ENCODE measurements around the gene RNF157. TPM values are rescaled to one million over a fixed set of nuclear protein-coding genes. Genes with fewer than 3 reads are reported as not detected.

RNF157 gene
- total and polyA plus RNA-seq, 9 of the 15 experiments (the other 6 are each of a cell fraction or from before 2014, with no cell fraction given): 8.1 to 31.7 (median 20.8) TPM

DNA sequence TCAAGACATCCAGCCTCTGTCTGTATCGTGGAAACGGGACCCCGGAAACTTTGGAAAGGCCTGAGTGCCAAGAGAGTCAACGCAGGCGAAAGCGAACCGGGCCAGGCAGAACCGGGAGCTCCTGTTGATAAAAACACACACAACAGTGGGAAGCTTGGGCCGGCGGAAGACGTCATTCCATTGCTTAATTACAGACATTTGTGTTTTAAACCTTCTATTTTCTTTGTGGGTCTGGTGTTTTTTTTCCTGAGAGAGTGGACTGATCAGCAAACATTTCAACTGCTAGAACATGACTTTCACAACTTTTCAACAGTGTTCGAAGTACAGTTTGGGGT lies 878 bp upstream of the RNF157 start (continued):
- TF ChIP-seq ZNF282 (CRISPR knock-in tag; IDR thresholded peaks at IDR 0.05) (no peak), SP1 (CRISPR knock-in tag; IDR thresholded peaks at IDR 0.05) (0 out of 2 replicates have a peak, but pooled peaks have one; percentile 52), GABPA (tag; conservative IDR thresholded peaks at IDR 0.05; ENCODE audit: low read depth) (peak; percentile 37; the same call in 1 of the 2 replicates), LEF1 (IDR thresholded peaks at IDR 0.05) (0 out of 2 replicates have a peak, but pooled peaks have one; percentile 32), MIER1 (IDR thresholded peaks at IDR 0.05; ENCODE audit: low read depth) (no peak), ZNF316 (IDR thresholded peaks at IDR 0.05) (no peak), NFRKB (IDR thresholded peaks at IDR 0.05; ENCODE audit: low read depth) (peak; percentile 55; the same call in 1 of the 2 replicates), FOXK2 (conservative IDR thresholded peaks at IDR 0.05 in 1 of 2, IDR thresholded peaks at IDR 0.05 in 1 of 2; ENCODE audit: low read depth in 2 of 2) (no peak), ATF7 (IDR thresholded peaks at IDR 0.05) (peak; percentile 43; the same call in 1 of the 2 replicates), NFATC3 (IDR thresholded peaks at IDR 0.05) (0 out of 2 replicates have a peak, but pooled peaks have one; percentile 26), RBM34 (IDR thresholded peaks at IDR 0.05; ENCODE audit: borderline replicate concordance, insufficient read depth, low read length) (no peak), MEF2D (tag; conservative IDR thresholded peaks at IDR 0.05; ENCODE audit: low read depth) (no peak; the same call in 1 of the 2 replicates), SMARCE1 (IDR thresholded peaks at IDR 0.05) (peak; percentile 7; the same call in 1 of the 2 replicates), KDM2B (CRISPR knock-in tag; IDR thresholded peaks at IDR 0.05) (peak; percentile 1; the same call in 1 of the 2 replicates), ZNF717 (CRISPR knock-in tag; IDR thresholded peaks at IDR 0.05) (no peak), BRD4 (IDR thresholded peaks at IDR 0.05) (no peak), ZNF253 (CRISPR knock-in tag; conservative IDR thresholded peaks at IDR 0.05) (no peak), ZNF23 (CRISPR knock-in tag; IDR thresholded peaks at IDR 0.05) (no peak)
- TF ChIP-seq, protein P1, sequence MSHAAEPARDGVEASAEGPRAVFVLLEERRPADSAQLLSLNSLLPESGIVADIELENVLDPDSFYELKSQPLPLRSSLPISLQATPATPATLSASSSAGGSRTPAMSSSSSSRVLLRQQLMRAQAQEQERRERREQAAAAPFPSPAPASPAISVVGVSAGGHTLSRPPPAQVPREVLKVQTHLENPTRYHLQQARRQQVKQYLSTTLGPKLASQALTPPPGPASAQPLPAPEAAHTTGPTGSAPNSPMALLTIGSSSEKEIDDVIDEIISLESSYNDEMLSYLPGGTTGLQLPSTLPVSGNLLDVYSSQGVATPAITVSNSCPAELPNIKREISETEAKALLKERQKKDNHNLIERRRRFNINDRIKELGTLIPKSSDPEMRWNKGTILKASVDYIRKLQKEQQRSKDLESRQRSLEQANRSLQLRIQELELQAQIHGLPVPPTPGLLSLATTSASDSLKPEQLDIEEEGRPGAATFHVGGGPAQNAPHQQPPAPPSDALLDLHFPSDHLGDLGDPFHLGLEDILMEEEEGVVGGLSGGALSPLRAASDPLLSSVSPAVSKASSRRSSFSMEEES (CRISPR knock-in tag; IDR thresholded peaks at IDR 0.05): no peak
- TF ChIP-seq, protein P2, sequence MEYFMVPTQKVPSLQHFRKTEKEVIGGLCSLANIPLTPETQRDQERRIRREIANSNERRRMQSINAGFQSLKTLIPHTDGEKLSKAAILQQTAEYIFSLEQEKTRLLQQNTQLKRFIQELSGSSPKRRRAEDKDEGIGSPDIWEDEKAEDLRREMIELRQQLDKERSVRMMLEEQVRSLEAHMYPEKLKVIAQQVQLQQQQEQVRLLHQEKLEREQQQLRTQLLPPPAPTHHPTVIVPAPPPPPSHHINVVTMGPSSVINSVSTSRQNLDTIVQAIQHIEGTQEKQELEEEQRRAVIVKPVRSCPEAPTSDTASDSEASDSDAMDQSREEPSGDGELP (CRISPR knock-in tag; IDR thresholded peaks at IDR 0.05; ENCODE audit: borderline replicate concordance): 0 out of 2 replicates have a peak, but pooled peaks have one; percentile 28
- TF ChIP-seq, protein P3, sequence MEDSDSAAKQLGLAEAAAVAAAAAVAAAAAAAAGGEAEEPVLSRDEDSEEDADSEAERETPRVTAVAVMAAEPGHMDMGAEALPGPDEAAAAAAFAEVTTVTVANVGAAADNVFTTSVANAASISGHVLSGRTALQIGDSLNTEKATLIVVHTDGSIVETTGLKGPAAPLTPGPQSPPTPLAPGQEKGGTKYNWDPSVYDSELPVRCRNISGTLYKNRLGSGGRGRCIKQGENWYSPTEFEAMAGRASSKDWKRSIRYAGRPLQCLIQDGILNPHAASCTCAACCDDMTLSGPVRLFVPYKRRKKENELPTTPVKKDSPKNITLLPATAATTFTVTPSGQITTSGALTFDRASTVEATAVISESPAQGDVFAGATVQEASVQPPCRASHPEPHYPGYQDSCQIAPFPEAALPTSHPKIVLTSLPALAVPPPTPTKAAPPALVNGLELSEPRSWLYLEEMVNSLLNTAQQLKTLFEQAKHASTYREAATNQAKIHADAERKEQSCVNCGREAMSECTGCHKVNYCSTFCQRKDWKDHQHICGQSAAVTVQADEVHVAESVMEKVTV (CRISPR knock-in tag; IDR thresholded peaks at IDR 0.05): no peak
- TF ChIP-seq, protein P4, sequence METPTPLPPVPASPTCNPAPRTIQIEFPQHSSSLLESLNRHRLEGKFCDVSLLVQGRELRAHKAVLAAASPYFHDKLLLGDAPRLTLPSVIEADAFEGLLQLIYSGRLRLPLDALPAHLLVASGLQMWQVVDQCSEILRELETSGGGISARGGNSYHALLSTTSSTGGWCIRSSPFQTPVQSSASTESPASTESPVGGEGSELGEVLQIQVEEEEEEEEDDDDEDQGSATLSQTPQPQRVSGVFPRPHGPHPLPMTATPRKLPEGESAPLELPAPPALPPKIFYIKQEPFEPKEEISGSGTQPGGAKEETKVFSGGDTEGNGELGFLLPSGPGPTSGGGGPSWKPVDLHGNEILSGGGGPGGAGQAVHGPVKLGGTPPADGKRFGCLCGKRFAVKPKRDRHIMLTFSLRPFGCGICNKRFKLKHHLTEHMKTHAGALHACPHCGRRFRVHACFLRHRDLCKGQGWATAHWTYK (CRISPR knock-in tag; IDR thresholded peaks at IDR 0.05): no peak
- TF ChIP-seq, protein P5, sequence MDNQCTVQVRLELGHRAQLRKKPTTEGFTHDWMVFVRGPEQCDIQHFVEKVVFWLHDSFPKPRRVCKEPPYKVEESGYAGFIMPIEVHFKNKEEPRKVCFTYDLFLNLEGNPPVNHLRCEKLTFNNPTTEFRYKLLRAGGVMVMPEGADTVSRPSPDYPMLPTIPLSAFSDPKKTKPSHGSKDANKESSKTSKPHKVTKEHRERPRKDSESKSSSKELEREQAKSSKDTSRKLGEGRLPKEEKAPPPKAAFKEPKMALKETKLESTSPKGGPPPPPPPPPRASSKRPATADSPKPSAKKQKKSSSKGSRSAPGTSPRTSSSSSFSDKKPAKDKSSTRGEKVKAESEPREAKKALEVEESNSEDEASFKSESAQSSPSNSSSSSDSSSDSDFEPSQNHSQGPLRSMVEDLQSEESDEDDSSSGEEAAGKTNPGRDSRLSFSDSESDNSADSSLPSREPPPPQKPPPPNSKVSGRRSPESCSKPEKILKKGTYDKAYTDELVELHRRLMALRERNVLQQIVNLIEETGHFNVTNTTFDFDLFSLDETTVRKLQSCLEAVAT (IDR thresholded peaks at IDR 0.05): 0 out of 4 replicates have a peak, but pooled peaks of 1 of the 2 experiments have one; percentile 9
